Prostate gland (tissue), 2 donors: Measurements from ENCODE around the gene GRID2.
A peak's percentile ranks its signal among the peaks of the same experiment; 100 is the strongest.

Source experiments
- POLR2A ChIP-seq: fragments of 450-650 bp; IDR thresholded peaks from one replicate; pipeline ENCODE4 v1.6.1; 2016; ENCODE audit warnings: antibody characterized with exemption, mild to moderate bottlenecking
- POLR2AphosphoS5 ChIP-seq: sonication (generic); formaldehyde crosslinking; IDR thresholded peaks from one replicate; pipeline ENCODE4 v1.6.1; 2017; ENCODE audit warnings: antibody characterized with exemption
- TF ChIP-seq, protein P1 (sequence below), 4 experiments: fragments of 200-600 bp in 2 of 4; fragments of 450-650 bp in 2 of 4; sonication (generic) in 2 of 4; IDR thresholded peaks; 1 replicate in 3 of 4; 2 replicates in 1 of 4; pipeline ENCODE4 v1.5.1; 2016 to 2019; ENCODE audit warnings: antibody characterized with exemption in 4 of 4, mild to moderate bottlenecking in 2 of 4, moderate library complexity in 2 of 4

DNA sequence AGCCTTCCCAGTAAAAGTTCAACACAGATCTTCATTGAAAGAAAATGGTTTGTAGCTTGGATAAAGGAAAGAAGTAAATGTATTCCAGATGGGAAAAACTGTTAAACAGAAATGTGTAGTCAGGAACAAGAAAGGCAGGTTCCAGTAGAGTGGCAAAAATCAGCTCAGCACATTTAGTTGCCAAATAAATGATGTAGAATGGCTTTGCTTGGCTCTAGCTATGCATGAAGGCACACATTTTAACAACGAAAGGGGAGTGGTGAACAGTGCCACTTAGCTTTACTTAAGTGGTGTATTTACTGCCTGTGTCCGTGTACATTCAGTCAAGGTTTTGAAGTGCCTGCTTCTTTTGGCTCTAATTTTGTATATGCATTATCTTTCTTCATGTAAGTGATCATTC, 880.3 kb downstream of the GRID2 start:
- TF ChIP-seq, protein P1, sequence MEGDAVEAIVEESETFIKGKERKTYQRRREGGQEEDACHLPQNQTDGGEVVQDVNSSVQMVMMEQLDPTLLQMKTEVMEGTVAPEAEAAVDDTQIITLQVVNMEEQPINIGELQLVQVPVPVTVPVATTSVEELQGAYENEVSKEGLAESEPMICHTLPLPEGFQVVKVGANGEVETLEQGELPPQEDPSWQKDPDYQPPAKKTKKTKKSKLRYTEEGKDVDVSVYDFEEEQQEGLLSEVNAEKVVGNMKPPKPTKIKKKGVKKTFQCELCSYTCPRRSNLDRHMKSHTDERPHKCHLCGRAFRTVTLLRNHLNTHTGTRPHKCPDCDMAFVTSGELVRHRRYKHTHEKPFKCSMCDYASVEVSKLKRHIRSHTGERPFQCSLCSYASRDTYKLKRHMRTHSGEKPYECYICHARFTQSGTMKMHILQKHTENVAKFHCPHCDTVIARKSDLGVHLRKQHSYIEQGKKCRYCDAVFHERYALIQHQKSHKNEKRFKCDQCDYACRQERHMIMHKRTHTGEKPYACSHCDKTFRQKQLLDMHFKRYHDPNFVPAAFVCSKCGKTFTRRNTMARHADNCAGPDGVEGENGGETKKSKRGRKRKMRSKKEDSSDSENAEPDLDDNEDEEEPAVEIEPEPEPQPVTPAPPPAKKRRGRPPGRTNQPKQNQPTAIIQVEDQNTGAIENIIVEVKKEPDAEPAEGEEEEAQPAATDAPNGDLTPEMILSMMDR (IDR thresholded peaks at IDR 0.05), result no peak
- TF ChIP-seq POLR2A, result no peak
- peak; percentile 26 for TF ChIP-seq POLR2AphosphoS5
